Astrocyte of the cerebellum (primary cell): Measurements from ENCODE around the gene TRPC4.

ENCODE experiments used
- DNase-seq: peaks from one replicate; pipeline ENCODE4 v3.0.0-alpha.2; 2011; ENCODE audit warnings: low read depth
- H3K4me3 ChIP-seq: 2 replicates; pipeline ENCODE4 v1.5.1; 2011; ENCODE audit warnings: mild to moderate bottlenecking, low read depth, low read length, moderate library complexity
- in situ Hi-C: cut with HindIII; loops from 2 replicates; pipeline ENCODE4 v1.10.0; 2017; ENCODE audit warnings: low sequenced_read_pairs
- TF ChIP-seq, protein P1 (sequence below): IDR thresholded peaks from 2 replicates; pipeline ENCODE4 v1.5.1; 2012; ENCODE audit warnings: low read length, low read depth, moderate library complexity, mild to moderate bottlenecking; ENCODE audit errors: missing control alignments

Gene TRPC4

DNA sequence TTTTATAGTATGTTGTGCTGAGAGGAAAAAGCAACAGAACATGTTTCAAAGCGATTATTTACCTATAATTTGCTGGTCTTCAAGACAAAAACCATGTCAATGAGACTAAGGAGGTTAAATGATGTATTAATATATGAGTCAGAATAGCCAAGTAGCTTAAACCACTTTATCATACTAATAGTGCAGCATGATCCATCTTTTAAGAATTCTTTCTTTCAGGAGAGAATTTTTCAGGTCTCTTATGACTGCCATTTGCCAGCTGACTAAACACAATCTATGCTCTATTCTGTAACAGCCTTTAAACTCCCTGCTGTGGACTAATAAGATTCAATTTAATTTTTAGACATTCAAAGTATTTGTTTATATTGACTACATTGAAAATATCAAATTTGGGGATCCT is 93.7 kb downstream of the TRPC4 start:
- no peak overlapping the region for H3K4me3 ChIP-seq
- DNase-seq = peak; percentile 5
- in situ Hi-C loops = no loop called here
- TF ChIP-seq, protein P1, sequence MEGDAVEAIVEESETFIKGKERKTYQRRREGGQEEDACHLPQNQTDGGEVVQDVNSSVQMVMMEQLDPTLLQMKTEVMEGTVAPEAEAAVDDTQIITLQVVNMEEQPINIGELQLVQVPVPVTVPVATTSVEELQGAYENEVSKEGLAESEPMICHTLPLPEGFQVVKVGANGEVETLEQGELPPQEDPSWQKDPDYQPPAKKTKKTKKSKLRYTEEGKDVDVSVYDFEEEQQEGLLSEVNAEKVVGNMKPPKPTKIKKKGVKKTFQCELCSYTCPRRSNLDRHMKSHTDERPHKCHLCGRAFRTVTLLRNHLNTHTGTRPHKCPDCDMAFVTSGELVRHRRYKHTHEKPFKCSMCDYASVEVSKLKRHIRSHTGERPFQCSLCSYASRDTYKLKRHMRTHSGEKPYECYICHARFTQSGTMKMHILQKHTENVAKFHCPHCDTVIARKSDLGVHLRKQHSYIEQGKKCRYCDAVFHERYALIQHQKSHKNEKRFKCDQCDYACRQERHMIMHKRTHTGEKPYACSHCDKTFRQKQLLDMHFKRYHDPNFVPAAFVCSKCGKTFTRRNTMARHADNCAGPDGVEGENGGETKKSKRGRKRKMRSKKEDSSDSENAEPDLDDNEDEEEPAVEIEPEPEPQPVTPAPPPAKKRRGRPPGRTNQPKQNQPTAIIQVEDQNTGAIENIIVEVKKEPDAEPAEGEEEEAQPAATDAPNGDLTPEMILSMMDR = no peak

DNA sequence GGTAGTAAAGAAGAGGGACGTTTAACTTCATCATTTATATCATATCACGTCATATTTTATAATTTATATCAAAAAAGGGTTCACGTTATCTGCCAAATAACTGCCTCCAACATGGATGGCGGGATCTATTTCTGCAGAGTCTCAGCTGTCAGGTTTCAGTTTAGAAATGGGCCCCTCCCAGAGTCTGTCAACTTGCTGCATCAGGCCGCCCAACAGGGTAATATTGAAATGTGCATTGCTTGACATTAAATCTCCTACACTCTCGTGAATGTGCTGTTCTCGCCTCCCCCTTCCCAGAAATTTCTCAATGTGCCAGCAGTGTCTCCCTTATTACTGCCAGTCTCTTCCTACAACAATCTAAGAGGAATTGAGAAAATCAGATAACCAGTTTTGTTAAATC is 96.9 kb downstream of the TRPC4 start:
- in situ Hi-C loops = no loop called here
- TF ChIP-seq, protein P1 = no peak
- H3K4me3 ChIP-seq = no peak overlapping the region
- DNase-seq = no peak

DNA sequence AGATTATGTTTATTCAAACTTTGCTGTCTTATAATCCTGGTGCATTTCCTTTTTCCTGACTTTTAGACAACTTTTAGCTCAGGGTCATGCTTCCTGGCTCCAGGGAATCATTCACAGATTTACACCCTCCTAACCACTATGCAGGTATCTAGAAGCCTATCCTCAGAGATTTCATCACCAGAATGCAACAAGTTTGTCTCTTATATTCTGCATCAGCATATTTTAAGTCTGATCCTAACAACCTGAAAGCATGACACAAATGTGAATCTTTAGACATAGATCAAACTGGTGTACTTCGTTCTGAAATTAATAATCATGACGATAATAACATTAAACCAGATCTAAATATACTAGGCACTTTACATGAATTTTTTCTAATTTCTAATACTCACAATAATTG is 100.0 kb downstream of the TRPC4 start:
- no peak for DNase-seq
- H3K4me3 ChIP-seq = no peak overlapping the region
- TF ChIP-seq, protein P1 = no peak
- in situ Hi-C loops = no loop called here

- in situ Hi-C loops = no loop called here
Observed at GRCh38 chr13:37769078-37769477, 100.5 kb downstream of the TRPC4 start.

GRCh38 chr13:37766502-37766901 is 103.1 kb downstream of the TRPC4 start:
- no peak for DNase-seq
- H3K4me3 ChIP-seq = no peak overlapping the region
- in situ Hi-C loops = no loop called here
- TF ChIP-seq, protein P1 = no peak

More at GRCh38 chr13:37769078-37769477, 100.5 kb downstream of the TRPC4 start:
- no peak overlapping the region for H3K4me3 ChIP-seq
- TF ChIP-seq, protein P1 = no peak
- DNase-seq = no peak

GRCh38 chr13:37755349-37755748 is 114.2 kb downstream of the TRPC4 start:
- no peak for DNase-seq
- in situ Hi-C loops = no loop called here
- H3K4me3 ChIP-seq = no peak overlapping the region
- TF ChIP-seq, protein P1 = no peak

GRCh38 chr13:37753776-37754175 is 115.8 kb downstream of the TRPC4 start:
- no peak overlapping the region for H3K4me3 ChIP-seq
- in situ Hi-C loops = no loop called here
- no peak for DNase-seq
- TF ChIP-seq, protein P1 = no peak
